ENCODE measurements around the gene RNF181. TPM values are rescaled to one million over a fixed set of nuclear protein-coding genes. Genes with fewer than 3 reads are reported as not detected.
A peak's percentile ranks its signal among the peaks of the same experiment; 100 is the strongest.

The RNF181 gene
- total RNA-seq, 1 experiment from 2014 or later, result 156 TPM

DNA sequence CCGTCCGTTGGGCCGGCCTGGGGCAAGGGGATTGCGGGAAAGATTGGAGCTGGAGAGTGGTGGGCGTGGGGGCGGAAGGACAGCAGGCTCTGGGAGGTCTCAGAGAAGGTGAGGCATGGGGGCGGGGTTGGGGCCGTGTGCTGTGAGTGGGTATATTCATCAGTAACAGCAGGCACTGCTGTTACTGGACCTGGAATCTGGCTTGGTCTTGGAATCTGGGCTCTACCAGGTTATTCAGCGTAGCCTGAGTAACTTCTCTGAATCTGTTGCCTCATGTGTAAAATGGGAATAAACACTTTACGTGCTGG, 435 bp downstream of the RNF181 start:
- H3K4me1 ChIP-seq (ENCODE audit: control insufficient read depth, insufficient read depth, low read length), result peaks cover 36% of the 10 kb centered on the region
- TF ChIP-seq, protein P1, sequence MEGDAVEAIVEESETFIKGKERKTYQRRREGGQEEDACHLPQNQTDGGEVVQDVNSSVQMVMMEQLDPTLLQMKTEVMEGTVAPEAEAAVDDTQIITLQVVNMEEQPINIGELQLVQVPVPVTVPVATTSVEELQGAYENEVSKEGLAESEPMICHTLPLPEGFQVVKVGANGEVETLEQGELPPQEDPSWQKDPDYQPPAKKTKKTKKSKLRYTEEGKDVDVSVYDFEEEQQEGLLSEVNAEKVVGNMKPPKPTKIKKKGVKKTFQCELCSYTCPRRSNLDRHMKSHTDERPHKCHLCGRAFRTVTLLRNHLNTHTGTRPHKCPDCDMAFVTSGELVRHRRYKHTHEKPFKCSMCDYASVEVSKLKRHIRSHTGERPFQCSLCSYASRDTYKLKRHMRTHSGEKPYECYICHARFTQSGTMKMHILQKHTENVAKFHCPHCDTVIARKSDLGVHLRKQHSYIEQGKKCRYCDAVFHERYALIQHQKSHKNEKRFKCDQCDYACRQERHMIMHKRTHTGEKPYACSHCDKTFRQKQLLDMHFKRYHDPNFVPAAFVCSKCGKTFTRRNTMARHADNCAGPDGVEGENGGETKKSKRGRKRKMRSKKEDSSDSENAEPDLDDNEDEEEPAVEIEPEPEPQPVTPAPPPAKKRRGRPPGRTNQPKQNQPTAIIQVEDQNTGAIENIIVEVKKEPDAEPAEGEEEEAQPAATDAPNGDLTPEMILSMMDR (IDR thresholded peaks at IDR 0.05), result no peak
- in situ Hi-C loops (cut with HindIII; ENCODE audit: low pct_unique_long_range_greater_than_20kb, low sequenced_read_pairs), result no loop called here
- H3K27me3 ChIP-seq (ENCODE audit: control insufficient read depth, insufficient read depth, low read length), result no peaks in the 10 kb centered on the region
- H3K36me3 ChIP-seq (ENCODE audit: control insufficient read depth, insufficient read depth, low read length), result peaks cover 2% of the 10 kb centered on the region; the same call in 1 of the 2 replicates
- H3K4me3 ChIP-seq (ENCODE audit: low read depth in 2 of 2, low read length in 2 of 2), result peak overlapping the region; percentile 91 to 99
- POLR2A ChIA-PET, result interaction anchor here (1.0 to 1.2 kb wide), 2 partner anchors 9 to 10 kb away, joined by 3 read pairs; no protein-coding TSS in a partner anchor
- peak overlapping the region; percentile 96 for H3K27ac ChIP-seq (ENCODE audit: low read length)
- intact Hi-C loops (cut with micrococcal nuclease; ENCODE audit: unreplicated experiment), result no loop called here
- no TSS peak for BruUV-seq (replicated peaks)
- H3K9me3 ChIP-seq (ENCODE audit: control insufficient read depth, insufficient read depth, low read depth, low read length), result no peaks in the 10 kb centered on the region
- CTCF ChIA-PET, result no interaction called here
- DNase-seq (ENCODE audit: low read depth, low spot score) (no peak), ATAC-seq (peak; percentile 24)

DNA sequence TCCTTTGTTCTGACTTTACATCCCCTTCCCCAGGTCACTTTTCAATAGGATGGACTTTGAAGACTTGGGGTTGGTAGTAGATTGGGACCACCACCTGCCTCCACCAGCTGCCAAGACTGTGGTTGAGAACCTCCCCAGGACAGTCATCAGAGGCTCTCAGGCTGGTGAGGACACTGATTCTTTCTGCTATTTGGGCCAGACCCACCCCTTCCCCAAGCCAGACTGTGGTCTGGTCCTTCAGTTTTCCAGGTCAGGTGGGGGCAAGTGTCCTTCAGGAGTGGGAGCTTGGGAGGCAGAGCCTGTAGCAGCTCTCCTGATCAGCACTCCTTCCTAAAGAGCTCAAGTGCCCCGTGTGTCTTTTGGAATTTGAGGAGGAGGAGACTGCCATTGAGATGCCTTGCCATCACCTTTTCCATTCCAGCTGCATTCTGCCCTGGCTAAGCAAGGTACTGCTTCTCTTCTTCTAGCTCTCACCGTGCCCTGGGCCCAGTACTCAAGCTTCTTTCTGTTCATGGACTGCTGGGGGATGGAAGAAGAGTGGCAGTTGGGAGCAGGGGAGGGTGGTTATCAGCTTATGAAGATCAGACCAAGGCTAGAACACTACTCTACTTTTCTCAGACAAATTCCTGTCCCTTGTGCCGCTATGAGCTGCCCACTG, 1.1 kb downstream of the RNF181 start:
- H3K4me1 ChIP-seq (ENCODE audit: control insufficient read depth, insufficient read depth, low read length), result peaks cover 42% of the 10 kb centered on the region
- BruUV-seq (replicated peaks), result no TSS peak
- peaks cover 2% of the 10 kb centered on the region; the same call in 1 of the 2 replicates for H3K36me3 ChIP-seq (ENCODE audit: control insufficient read depth, insufficient read depth, low read length)
- H3K4me3 ChIP-seq (ENCODE audit: low read depth in 2 of 2, low read length in 2 of 2), result peak overlapping the region; percentile 91 to 99
- TF ChIP-seq, protein P1 (IDR thresholded peaks at IDR 0.05), result no peak
- TF ChIP-seq POLR2AphosphoS5 (IDR thresholded peaks at IDR 0.05; ENCODE audit: low read depth, low read length), result 0 out of 2 replicates have a peak, but pooled peaks have one; percentile 3
- in situ Hi-C loops (cut with HindIII; ENCODE audit: low pct_unique_long_range_greater_than_20kb, low sequenced_read_pairs) (no loop called here), intact Hi-C loops (cut with micrococcal nuclease; ENCODE audit: unreplicated experiment) (no loop called here)
- CTCF ChIA-PET, result interaction anchor here (0.6 kb wide), 1 partner anchor 47 kb away, joined by 4 read pairs; no protein-coding TSS in a partner anchor
- H3K9me3 ChIP-seq (ENCODE audit: control insufficient read depth, insufficient read depth, low read depth, low read length), result no peaks in the 10 kb centered on the region
- POLR2A ChIA-PET, result interaction anchor here (0.5 kb wide), 1 partner anchor 35 kb away, joined by 3 read pairs; no protein-coding TSS in a partner anchor
- no peak for ATAC-seq
- no peaks in the 10 kb centered on the region for H3K27me3 ChIP-seq (ENCODE audit: control insufficient read depth, insufficient read depth, low read length)
- DNase-seq (ENCODE audit: low read depth, low spot score), result no peak
- peak overlapping the region; percentile 96 for H3K27ac ChIP-seq (ENCODE audit: low read length)

DNA sequence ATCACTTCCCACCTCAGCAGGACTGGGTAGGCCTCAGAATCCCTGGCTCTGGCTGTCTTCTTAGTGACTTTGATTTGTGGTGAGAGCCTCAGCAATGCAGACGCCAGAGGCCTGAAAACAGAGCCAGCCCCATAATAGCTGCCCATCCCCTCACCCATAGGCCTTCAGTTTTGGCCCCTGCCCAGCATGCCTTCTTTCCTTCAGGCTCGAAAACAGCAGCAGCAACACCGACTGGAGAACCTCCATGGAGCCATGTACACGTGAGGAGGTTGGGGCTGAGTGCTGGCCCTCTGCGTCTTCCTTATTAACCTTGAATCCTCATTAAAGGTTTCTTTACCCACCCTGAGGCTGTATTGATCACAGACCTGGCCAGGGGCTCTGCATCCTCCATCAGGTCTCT, 1.7 kb downstream of the RNF181 start:
- BruUV-seq (replicated peaks), result TSS peak; percentile 81
- POLR2A ChIA-PET, result interaction anchor here (0.5 to 0.7 kb wide), 3 partner anchors 35 to 172 kb away, joined by 3 to 16 read pairs (median 12); no protein-coding TSS in a partner anchor
- no peak for ATAC-seq
- Histone ChIP-seq H3K9me3 (ENCODE audit: control insufficient read depth, insufficient read depth, low read depth, low read length) (no peaks in the 10 kb centered on the region), H3K36me3 (ENCODE audit: control insufficient read depth, insufficient read depth, low read length) (peaks cover 2% of the 10 kb centered on the region; the same call in 1 of the 2 replicates), H3K4me3 (ENCODE audit: low read depth in 2 of 2, low read length in 2 of 2) (peak overlapping the region in 1 of 2 experiments; percentile 91; a peak in 2 of 4 replicates), H3K4me1 (ENCODE audit: control insufficient read depth, insufficient read depth, low read length) (peaks cover 44% of the 10 kb centered on the region), H3K27me3 (ENCODE audit: control insufficient read depth, insufficient read depth, low read length) (no peaks in the 10 kb centered on the region), H3K27ac (ENCODE audit: low read length) (peak overlapping the region; percentile 96)
- TF ChIP-seq POLR2AphosphoS5 (IDR thresholded peaks at IDR 0.05; ENCODE audit: low read depth, low read length), result no peak
- no peak for TF ChIP-seq SIN3A (IDR thresholded peaks at IDR 0.05; ENCODE audit: borderline replicate concordance, insufficient read depth, low read depth, low read length)
- TF ChIP-seq, protein P2, sequence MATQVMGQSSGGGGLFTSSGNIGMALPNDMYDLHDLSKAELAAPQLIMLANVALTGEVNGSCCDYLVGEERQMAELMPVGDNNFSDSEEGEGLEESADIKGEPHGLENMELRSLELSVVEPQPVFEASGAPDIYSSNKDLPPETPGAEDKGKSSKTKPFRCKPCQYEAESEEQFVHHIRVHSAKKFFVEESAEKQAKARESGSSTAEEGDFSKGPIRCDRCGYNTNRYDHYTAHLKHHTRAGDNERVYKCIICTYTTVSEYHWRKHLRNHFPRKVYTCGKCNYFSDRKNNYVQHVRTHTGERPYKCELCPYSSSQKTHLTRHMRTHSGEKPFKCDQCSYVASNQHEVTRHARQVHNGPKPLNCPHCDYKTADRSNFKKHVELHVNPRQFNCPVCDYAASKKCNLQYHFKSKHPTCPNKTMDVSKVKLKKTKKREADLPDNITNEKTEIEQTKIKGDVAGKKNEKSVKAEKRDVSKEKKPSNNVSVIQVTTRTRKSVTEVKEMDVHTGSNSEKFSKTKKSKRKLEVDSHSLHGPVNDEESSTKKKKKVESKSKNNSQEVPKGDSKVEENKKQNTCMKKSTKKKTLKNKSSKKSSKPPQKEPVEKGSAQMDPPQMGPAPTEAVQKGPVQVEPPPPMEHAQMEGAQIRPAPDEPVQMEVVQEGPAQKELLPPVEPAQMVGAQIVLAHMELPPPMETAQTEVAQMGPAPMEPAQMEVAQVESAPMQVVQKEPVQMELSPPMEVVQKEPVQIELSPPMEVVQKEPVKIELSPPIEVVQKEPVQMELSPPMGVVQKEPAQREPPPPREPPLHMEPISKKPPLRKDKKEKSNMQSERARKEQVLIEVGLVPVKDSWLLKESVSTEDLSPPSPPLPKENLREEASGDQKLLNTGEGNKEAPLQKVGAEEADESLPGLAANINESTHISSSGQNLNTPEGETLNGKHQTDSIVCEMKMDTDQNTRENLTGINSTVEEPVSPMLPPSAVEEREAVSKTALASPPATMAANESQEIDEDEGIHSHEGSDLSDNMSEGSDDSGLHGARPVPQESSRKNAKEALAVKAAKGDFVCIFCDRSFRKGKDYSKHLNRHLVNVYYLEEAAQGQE (IDR thresholded peaks at IDR 0.05; ENCODE audit: insufficient read depth in 1 of 2, low read depth in 2 of 2, low read length in 1 of 2), result no peak
- CTCF ChIA-PET, result interaction anchor here (0.6 kb wide), 1 partner anchor 48 kb away, joined by 4 read pairs; no protein-coding TSS in a partner anchor
- DNase-seq (ENCODE audit: low read depth, low spot score), result no peak
- in situ Hi-C loops (cut with HindIII; ENCODE audit: low pct_unique_long_range_greater_than_20kb, low sequenced_read_pairs) (no loop called here), intact Hi-C loops (cut with micrococcal nuclease; ENCODE audit: unreplicated experiment) (no loop called here)

Measured in Panc1 (cell line).